Common myeloid progenitor, CD34-positive (primary cell): Measurements from ENCODE around the gene CFAP54.
A peak's percentile ranks its signal among the peaks of the same experiment; 100 is the strongest.

Source experiments
- CTCF ChIA-PET: fragments of 350-600 bp; sonication (Branson Sonifier 250); formaldehyde crosslinking; loops from one replicate; lab custom pipeline; 2021; ENCODE audit warnings: antibody characterized with exemption; lab: Charles Lee
- POLR2A ChIA-PET: fragments of 350-600 bp; sonication (Branson Sonifier 250); formaldehyde crosslinking; loops from one replicate; lab custom pipeline; 2021; ENCODE audit warnings: antibody characterized with exemption; lab: Charles Lee
- DNase-seq, 3 donors: peaks; one replicate each; pipeline versions ENCODE4 v3.0.0 to v3.0.0-alpha.2; 2013
- H3K27ac ChIP-seq, 2 experiments: 1 replicate in 1 of 2; 2 replicates in 1 of 2; pipeline ENCODE4 v1.7.0; 2013; ENCODE audit warnings: inconsistent platforms in 2 of 2, low read length in 2 of 2, mild to moderate bottlenecking in 2 of 2, low read depth in 1 of 2, moderate library complexity in 1 of 2; ENCODE audit not compliant: severe bottlenecking in 2 of 2, insufficient read depth in 1 of 2, poor library complexity in 1 of 2
- H3K27me3 ChIP-seq, 5 experiments: replicated peaks in 2 of 5; 1 replicate in 3 of 5; 2 replicates in 2 of 5; pipeline versions ENCODE4 v1.6.1 to v1.7.0; 2013; ENCODE audit warnings: low read length in 4 of 5, mild to moderate bottlenecking in 2 of 5, moderate library complexity in 2 of 5, inconsistent platforms in 1 of 5; ENCODE audit not compliant: insufficient read depth in 5 of 5, control insufficient read depth in 4 of 5
- H3K36me3 ChIP-seq, 4 experiments: 1 replicate in 2 of 4; 2 replicates in 2 of 4; pipeline versions ENCODE4 v1.6.1 to v1.7.0; 2013; ENCODE audit warnings: low read length in 3 of 4, control low read depth in 1 of 4, mild to moderate bottlenecking in 1 of 4; ENCODE audit not compliant: control insufficient read depth in 4 of 4, insufficient read depth in 4 of 4
- H3K4me1 ChIP-seq, 4 experiments: 1 replicate in 3 of 4; 2 replicates in 1 of 4; pipeline versions ENCODE4 v1.6.1 to v1.7.1; 2013; ENCODE audit warnings: low read length in 3 of 4, mild to moderate bottlenecking in 3 of 4, control low read depth in 1 of 4, inconsistent platforms in 1 of 4, moderate library complexity in 1 of 4; ENCODE audit not compliant: control insufficient read depth in 4 of 4, insufficient read depth in 4 of 4; ENCODE audit errors: control extremely low read depth in 1 of 4
- H3K4me3 ChIP-seq, 7 experiments: 1 replicate in 4 of 7; 2 replicates in 3 of 7; pipeline versions ENCODE4 v1.5.1 to v1.7.0; 2013; ENCODE audit warnings: mild to moderate bottlenecking in 7 of 7, low read length in 6 of 7, moderate library complexity in 6 of 7, inconsistent platforms in 2 of 7, low read depth in 2 of 7, control low read depth in 1 of 7; ENCODE audit not compliant: insufficient read depth in 4 of 7, control insufficient read depth in 1 of 7; ENCODE audit errors: extremely low read depth in 1 of 7
- H3K9me3 ChIP-seq, 5 experiments: 1 replicate in 4 of 5; 2 replicates in 1 of 5; pipeline versions ENCODE4 v1.6.1 to v1.7.1; 2013; ENCODE audit warnings: low read length in 4 of 5, mild to moderate bottlenecking in 2 of 5, inconsistent platforms in 1 of 5, low read depth in 1 of 5, moderate library complexity in 1 of 5; ENCODE audit not compliant: control insufficient read depth in 4 of 5, insufficient read depth in 2 of 5; ENCODE audit errors: control extremely low read depth in 1 of 5
- WGBS: methylation state at CpG from one replicate; pipeline ENCODE4 v1.1.5; 2013; ENCODE audit not compliant: insufficient coverage; 5-methylcytosine and 5-hydroxymethylcytosine counted together

The CFAP54 gene

GRCh38 chr12:96881608-96882007 is 392.2 kb downstream of the CFAP54 start:
- no peak overlapping the region for H3K4me3 ChIP-seq
- peaks cover 0 to 2% (median 0%) of the 10 kb centered on the region in 5 experiments for H3K9me3 ChIP-seq
- ChIA-PET POLR2A (no interaction called here), CTCF (no interaction called here)
- no peak for DNase-seq
- H3K27ac ChIP-seq: no peak overlapping the region
- H3K36me3 ChIP-seq: no peaks in the 10 kb centered on the region
- peaks cover 0 to 6% (median 2%) of the 10 kb centered on the region in 4 experiments for H3K4me1 ChIP-seq
- H3K27me3 ChIP-seq: no peaks in the 10 kb centered on the region

- POLR2A ChIA-PET: no interaction called here
- no CpG with 5 or more reads among the region's 2 CpGs for WGBS
- Histone ChIP-seq H3K36me3 (no peaks in the 10 kb centered on the region), H3K4me1 (peaks cover 0 to 7% (median 2%) of the 10 kb centered on the region in 4 experiments), H3K9me3 (peaks cover 0 to 2% (median 0%) of the 10 kb centered on the region in 5 experiments), H3K27me3 (no peaks in the 10 kb centered on the region), H3K27ac (no peak overlapping the region), H3K4me3 (no peak overlapping the region)
- DNase-seq: no peak
- CTCF ChIA-PET: interaction anchor here (1.2 kb wide), 1 partner anchor 18 kb away, joined by 3 read pairs; no protein-coding TSS in a partner anchor
Observed at GRCh38 chr12:96882862-96883261, 393.5 kb downstream of the CFAP54 start.

GRCh38 chr12:96883571-96883970 is 394.2 kb downstream of the CFAP54 start:
- POLR2A ChIA-PET: no interaction called here
- H3K36me3 ChIP-seq: no peaks in the 10 kb centered on the region
- CTCF ChIA-PET: interaction anchor here (1.2 kb wide), 1 partner anchor 18 kb away, joined by 3 read pairs; no protein-coding TSS in a partner anchor
- peaks cover 0 to 7% (median 2%) of the 10 kb centered on the region in 4 experiments for H3K4me1 ChIP-seq
- no peaks in the 10 kb centered on the region for H3K27me3 ChIP-seq
- WGBS: no CpG with 5 or more reads among the region's 4 CpGs
- H3K9me3 ChIP-seq: peaks cover 0 to 2% (median 0%) of the 10 kb centered on the region in 5 experiments
- H3K4me3 ChIP-seq: no peak overlapping the region
- no peak for DNase-seq
- no peak overlapping the region for H3K27ac ChIP-seq

- CTCF ChIA-PET: interaction anchor here (0.9 kb wide), 1 partner anchor 15 kb away, joined by 3 read pairs; no protein-coding TSS in a partner anchor
- H3K27me3 ChIP-seq: peaks cover 0 to 3% (median 0%) of the 10 kb centered on the region in 5 experiments
- no peak for DNase-seq
- no peak overlapping the region for H3K27ac ChIP-seq
- H3K4me3 ChIP-seq: no peak overlapping the region
- WGBS: 81% methylated on average over 4 of the region's 4 CpGs
- peaks cover 0 to 2% (median 0%) of the 10 kb centered on the region in 5 experiments for H3K9me3 ChIP-seq
- peaks cover 0 to 2% (median 0%) of the 10 kb centered on the region in 4 experiments for H3K4me1 ChIP-seq
- no peaks in the 10 kb centered on the region for H3K36me3 ChIP-seq
- POLR2A ChIA-PET: no interaction called here
Observed at GRCh38 chr12:96886998-96887677, 397.8 kb downstream of the CFAP54 start.

GRCh38 chr12:96889273-96889933 is 400.0 kb downstream of the CFAP54 start:
- Histone ChIP-seq H3K36me3 (no peaks in the 10 kb centered on the region), H3K4me3 (no peak overlapping the region), H3K9me3 (no peaks in the 10 kb centered on the region), H3K27ac (no peak overlapping the region), H3K4me1 (peaks cover 0 to 2% (median 0%) of the 10 kb centered on the region in 4 experiments), H3K27me3 (peaks cover 0 to 3% (median 0%) of the 10 kb centered on the region in 5 experiments)
- peak in 2 of 3 donors; percentile 15 to 22 for DNase-seq
- CTCF ChIA-PET: no interaction called here
- POLR2A ChIA-PET: no interaction called here
- WGBS: 15% methylated on average over 3 of the region's 5 CpGs

- no CpG with 5 or more reads among the region's 2 CpGs for WGBS
- Histone ChIP-seq H3K9me3 (no peaks in the 10 kb centered on the region), H3K27ac (no peak overlapping the region), H3K4me3 (no peak overlapping the region), H3K27me3 (peaks cover 0 to 3% (median 0%) of the 10 kb centered on the region in 5 experiments), H3K36me3 (no peaks in the 10 kb centered on the region), H3K4me1 (peaks cover 0 to 2% (median 0%) of the 10 kb centered on the region in 4 experiments)
- ChIA-PET POLR2A (no interaction called here), CTCF (no interaction called here)
- DNase-seq: no peak
Observed at GRCh38 chr12:96890331-96890730, 401.0 kb downstream of the CFAP54 start.

- 100% methylated on average over 2 of the region's 3 CpGs for WGBS
- no peak overlapping the region for H3K27ac ChIP-seq
- CTCF ChIA-PET: no interaction called here
Observed at GRCh38 chr12:96892104-96892503, 402.7 kb downstream of the CFAP54 start.

More at GRCh38 chr12:96892104-96892503, 402.7 kb downstream of the CFAP54 start:
- POLR2A ChIA-PET: no interaction called here
- no peaks in the 10 kb centered on the region for H3K9me3 ChIP-seq
- DNase-seq: no peak
- H3K4me1 ChIP-seq: peaks cover 0 to 2% (median 0%) of the 10 kb centered on the region in 4 experiments
- H3K36me3 ChIP-seq: no peaks in the 10 kb centered on the region
- H3K27me3 ChIP-seq: peaks cover 0 to 3% (median 0%) of the 10 kb centered on the region in 5 experiments
- no peak overlapping the region for H3K4me3 ChIP-seq
